ENCODE measurements around the gene UBE2D2.

UBE2D2 gene

GRCh38 chr5:139668924-139669661 is 108.0 kb downstream of the UBE2D2 start:
- no peak overlapping the region for H3K9ac ChIP-seq (ENCODE audit: low read depth, low read length)
- H3K27me3 ChIP-seq (ENCODE audit: insufficient read depth, low read length) = no peaks in the 10 kb centered on the region
- H3K27ac ChIP-seq (ENCODE audit: low read length) = no peak overlapping the region
- H3K36me3 ChIP-seq (ENCODE audit: insufficient read depth, low read depth, low read length) = peaks cover 7% of the 10 kb centered on the region; the same call in 1 of the 2 replicates
- H3K4me1 ChIP-seq (ENCODE audit: insufficient read depth, low read length) = peaks cover 23% of the 10 kb centered on the region
- no peak overlapping the region for H3K4me3 ChIP-seq (ENCODE audit: low read length)
- H3K9me3 ChIP-seq (ENCODE audit: insufficient read depth, low read depth, low read length) = no peaks in the 10 kb centered on the region

- Histone ChIP-seq H3K9ac (ENCODE audit: low read depth, low read length) (no peak overlapping the region; the same call in 1 of the 2 replicates), H3K9me3 (ENCODE audit: insufficient read depth, low read depth, low read length) (no peaks in the 10 kb centered on the region), H3K27me3 (ENCODE audit: insufficient read depth, low read length) (no peaks in the 10 kb centered on the region), H3K36me3 (ENCODE audit: insufficient read depth, low read depth, low read length) (peaks cover 3% of the 10 kb centered on the region; the same call in 1 of the 2 replicates), H3K4me3 (ENCODE audit: low read length) (no peak overlapping the region), H3K4me1 (ENCODE audit: insufficient read depth, low read length) (peaks cover 23% of the 10 kb centered on the region), H3K27ac (ENCODE audit: low read length) (no peak overlapping the region)
These were observed 108.7 kb downstream of the UBE2D2 start for GRCh38 chr5:139669662-139670368.

GRCh38 chr5:139670369-139671095 is 109.4 kb downstream of the UBE2D2 start:
- no peaks in the 10 kb centered on the region for H3K27me3 ChIP-seq (ENCODE audit: insufficient read depth, low read length)
- H3K36me3 ChIP-seq (ENCODE audit: insufficient read depth, low read depth, low read length) = peaks cover 3% of the 10 kb centered on the region; the same call in 1 of the 2 replicates
- no peak overlapping the region for H3K4me3 ChIP-seq (ENCODE audit: low read length)
- no peaks in the 10 kb centered on the region for H3K9me3 ChIP-seq (ENCODE audit: insufficient read depth, low read depth, low read length)
- H3K9ac ChIP-seq (ENCODE audit: low read depth, low read length) = no peak overlapping the region
- H3K27ac ChIP-seq (ENCODE audit: low read length) = no peak overlapping the region
- H3K4me1 ChIP-seq (ENCODE audit: insufficient read depth, low read length) = peaks cover 23% of the 10 kb centered on the region

GRCh38 chr5:139671096-139671841 is 110.1 kb downstream of the UBE2D2 start:
- peaks cover 23% of the 10 kb centered on the region for H3K4me1 ChIP-seq (ENCODE audit: insufficient read depth, low read length)
- no peaks in the 10 kb centered on the region for H3K9me3 ChIP-seq (ENCODE audit: insufficient read depth, low read depth, low read length)
- H3K27me3 ChIP-seq (ENCODE audit: insufficient read depth, low read length) = no peaks in the 10 kb centered on the region
- H3K4me3 ChIP-seq (ENCODE audit: low read length) = no peak overlapping the region
- no peak overlapping the region for H3K9ac ChIP-seq (ENCODE audit: low read depth, low read length)
- peaks cover 3% of the 10 kb centered on the region; the same call in 1 of the 2 replicates for H3K36me3 ChIP-seq (ENCODE audit: insufficient read depth, low read depth, low read length)
- H3K27ac ChIP-seq (ENCODE audit: low read length) = peak overlapping the region; percentile 68

- H3K9ac ChIP-seq (ENCODE audit: low read depth, low read length) = no peak overlapping the region
- peaks cover 25% of the 10 kb centered on the region; the same call in 1 of the 2 replicates for H3K4me1 ChIP-seq (ENCODE audit: insufficient read depth, low read length)
- no peaks in the 10 kb centered on the region for H3K27me3 ChIP-seq (ENCODE audit: insufficient read depth, low read length)
- no peaks in the 10 kb centered on the region for H3K9me3 ChIP-seq (ENCODE audit: insufficient read depth, low read depth, low read length)
- no peak overlapping the region for H3K4me3 ChIP-seq (ENCODE audit: low read length)
- H3K27ac ChIP-seq (ENCODE audit: low read length) = no peak overlapping the region
- peaks cover 9% of the 10 kb centered on the region; the same call in 1 of the 2 replicates for H3K36me3 ChIP-seq (ENCODE audit: insufficient read depth, low read depth, low read length)
These were observed 114.1 kb downstream of the UBE2D2 start for GRCh38 chr5:139675213-139675612.

GRCh38 chr5:139675825-139676224 is 114.7 kb downstream of the UBE2D2 start:
- peaks cover 11% of the 10 kb centered on the region for H3K36me3 ChIP-seq (ENCODE audit: insufficient read depth, low read depth, low read length)
- no peak overlapping the region for H3K4me3 ChIP-seq (ENCODE audit: low read length)
- H3K9ac ChIP-seq (ENCODE audit: low read depth, low read length) = no peak overlapping the region
- H3K27me3 ChIP-seq (ENCODE audit: insufficient read depth, low read length) = no peaks in the 10 kb centered on the region
- no peak overlapping the region for H3K27ac ChIP-seq (ENCODE audit: low read length)
- peaks cover 21% of the 10 kb centered on the region; the same call in 1 of the 2 replicates for H3K4me1 ChIP-seq (ENCODE audit: insufficient read depth, low read length)
- no peaks in the 10 kb centered on the region for H3K9me3 ChIP-seq (ENCODE audit: insufficient read depth, low read depth, low read length)

- Histone ChIP-seq H3K4me3 (ENCODE audit: low read length) (no peak overlapping the region), H3K27me3 (ENCODE audit: insufficient read depth, low read length) (no peaks in the 10 kb centered on the region), H3K27ac (ENCODE audit: low read length) (no peak overlapping the region), H3K4me1 (ENCODE audit: insufficient read depth, low read length) (peaks cover 16% of the 10 kb centered on the region; the same call in 1 of the 2 replicates), H3K9me3 (ENCODE audit: insufficient read depth, low read depth, low read length) (no peaks in the 10 kb centered on the region), H3K9ac (ENCODE audit: low read depth, low read length) (no peak overlapping the region), H3K36me3 (ENCODE audit: insufficient read depth, low read depth, low read length) (peaks cover 16% of the 10 kb centered on the region)
These were observed 115.3 kb downstream of the UBE2D2 start for GRCh38 chr5:139676406-139676805.

GRCh38 chr5:139676951-139677735 is 116.0 kb downstream of the UBE2D2 start:
- 0 out of 2 replicates have a peak overlapping the region, but pooled peaks have one; percentile 7 for H3K4me3 ChIP-seq (ENCODE audit: low read length)
- H3K4me1 ChIP-seq (ENCODE audit: insufficient read depth, low read length) = peaks cover 12% of the 10 kb centered on the region; the same call in 1 of the 2 replicates
- no peaks in the 10 kb centered on the region for H3K9me3 ChIP-seq (ENCODE audit: insufficient read depth, low read depth, low read length)
- H3K36me3 ChIP-seq (ENCODE audit: insufficient read depth, low read depth, low read length) = peaks cover 23% of the 10 kb centered on the region
- peak overlapping the region; percentile 48; the same call in 1 of the 2 replicates for H3K9ac ChIP-seq (ENCODE audit: low read depth, low read length)
- no peaks in the 10 kb centered on the region for H3K27me3 ChIP-seq (ENCODE audit: insufficient read depth, low read length)
- H3K27ac ChIP-seq (ENCODE audit: low read length) = no peak overlapping the region

Measured in iPS-20b (cell line).